ENCODE results near the gene MRM1.

DNA sequence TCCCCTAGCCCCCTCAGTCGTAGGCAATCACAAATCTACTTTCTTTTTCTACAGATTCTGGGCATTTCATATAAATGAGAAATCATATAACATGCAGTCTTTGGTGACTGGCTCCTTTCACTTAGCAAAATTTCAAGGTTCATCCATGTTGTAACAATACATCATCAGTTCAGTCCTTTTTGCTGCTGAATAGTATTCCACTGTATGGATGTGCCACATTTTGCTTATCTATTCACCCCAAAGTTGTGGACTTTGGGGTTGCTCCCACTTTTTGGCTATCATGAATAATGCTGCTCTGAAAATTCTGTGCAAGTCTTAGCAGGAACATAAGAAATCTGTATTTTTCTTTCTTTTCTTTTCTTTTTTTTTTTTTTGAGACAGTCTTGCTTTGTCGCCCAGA lies 39.0 kb downstream of the MRM1 start:
- no peak for TF ChIP-seq CTCF (conservative IDR thresholded peaks at IDR 0.05 in 1 of 2, IDR thresholded peaks at IDR 0.05 in 1 of 2; ENCODE audit: low read depth in 1 of 2, low read length in 2 of 2)
- TF ChIP-seq EZH2 (IDR thresholded peaks at IDR 0.05; ENCODE audit: low read length, missing control alignments): no peak

Measured in fibroblast of lung (primary cell).